Measurements from ENCODE around the gene ZNF559. TPM values are rescaled to one million over a fixed set of nuclear protein-coding genes. Genes with fewer than 3 reads are reported as not detected.

The ZNF559 gene
- total RNA-seq, 2 donors from 2014 or later = 19.4 to 30.3 TPM

GRCh38 chr19:9324584-9324962 lies 594 bp downstream of the ZNF559 start:
- WGBS = 41% methylated on average over 9 of the region's 9 CpGs
- Histone ChIP-seq H3K9me3 (peaks cover 3% of the 10 kb centered on the region), H3K4me1 (replicated peaks) (no peaks in the 10 kb centered on the region), H3K27ac (peak overlapping the region; percentile 78 to 85), H3K36me3 (no peaks in the 10 kb centered on the region), H3K27me3 (replicated peaks; ENCODE audit: insufficient read depth) (no peaks in the 10 kb centered on the region), H3K4me3 (peak overlapping the region; percentile 71 to 81)
- no peak for DNase-seq (ENCODE audit: low spot score)
- intact Hi-C loops (cut with DNase I) = loop anchor here (5.0 to 10.0 kb wide), 2 partner anchors 110 to 468 kb away; partner anchors contain the start of gene ZNF266
- TF ChIP-seq CTCF (IDR thresholded peaks at IDR 0.05) (no peak), POLR2AphosphoS5 (IDR thresholded peaks at IDR 0.05) (no peak), POLR2A (IDR thresholded peaks at IDR 0.05) (no peak)

- Histone ChIP-seq H3K4me1 (replicated peaks) (no peaks in the 10 kb centered on the region), H3K9me3 (peaks cover 3% of the 10 kb centered on the region), H3K36me3 (peaks cover 0 to 10% of the 10 kb centered on the region in 2 donors), H3K27me3 (replicated peaks; ENCODE audit: insufficient read depth) (no peaks in the 10 kb centered on the region), H3K27ac (no peak overlapping the region), H3K4me3 (no peak overlapping the region)
- TF ChIP-seq POLR2A (IDR thresholded peaks at IDR 0.05) (no peak), CTCF (IDR thresholded peaks at IDR 0.05) (no peak), POLR2AphosphoS5 (IDR thresholded peaks at IDR 0.05) (no peak)
- no peak for DNase-seq (ENCODE audit: low spot score)
- intact Hi-C loops (cut with DNase I) = loop anchor here (10.0 kb wide), 1 partner anchor 105 kb away; the partner anchor contains the start of gene ZNF266
Measured at GRCh38 chr19:9329999-9330398, 6.0 kb downstream of the ZNF559 start.

GRCh38 chr19:9342610-9343304 lies 18.8 kb downstream of the ZNF559 start:
- Histone ChIP-seq H3K36me3 (peaks cover 11 to 28% of the 10 kb centered on the region in 2 donors), H3K27me3 (replicated peaks; ENCODE audit: insufficient read depth) (no peaks in the 10 kb centered on the region), H3K4me1 (replicated peaks) (no peaks in the 10 kb centered on the region), H3K27ac (no peak overlapping the region), H3K9me3 (no peaks in the 10 kb centered on the region), H3K4me3 (no peak overlapping the region)
- no peak for TF ChIP-seq CTCF (IDR thresholded peaks at IDR 0.05)
- no peak for TF ChIP-seq POLR2AphosphoS5 (IDR thresholded peaks at IDR 0.05)
- TF ChIP-seq POLR2A (IDR thresholded peaks at IDR 0.05) = no peak
- intact Hi-C loops (cut with DNase I) = no loop called here
- no peak for DNase-seq (ENCODE audit: low spot score)
- WGBS = 99% methylated on average over 6 of the region's 6 CpGs

- Histone ChIP-seq H3K4me1 (replicated peaks) (no peaks in the 10 kb centered on the region), H3K27me3 (replicated peaks; ENCODE audit: insufficient read depth) (no peaks in the 10 kb centered on the region), H3K4me3 (no peak overlapping the region), H3K9me3 (peaks cover 4% of the 10 kb centered on the region), H3K36me3 (peaks cover 11 to 22% of the 10 kb centered on the region in 2 donors), H3K27ac (no peak overlapping the region)
- no peak for TF ChIP-seq POLR2AphosphoS5 (IDR thresholded peaks at IDR 0.05)
- TF ChIP-seq CTCF (IDR thresholded peaks at IDR 0.05) = no peak
- no peak for TF ChIP-seq POLR2A (IDR thresholded peaks at IDR 0.05)
- WGBS = 95% methylated on average over 2 of the region's 2 CpGs
- DNase-seq (ENCODE audit: low spot score) = no peak
- intact Hi-C loops (cut with DNase I) = no loop called here
Measured at GRCh38 chr19:9345005-9345404, 21.0 kb downstream of the ZNF559 start.

GRCh38 chr19:9348253-9348652 lies 24.3 kb downstream of the ZNF559 start:
- no peak for TF ChIP-seq CTCF (IDR thresholded peaks at IDR 0.05)
- TF ChIP-seq POLR2A (IDR thresholded peaks at IDR 0.05) = no peak
- TF ChIP-seq POLR2AphosphoS5 (IDR thresholded peaks at IDR 0.05) = no peak
- WGBS = 98% methylated on average over 3 of the region's 3 CpGs
- DNase-seq (ENCODE audit: low spot score) = no peak
- H3K4me1 ChIP-seq (replicated peaks) = no peaks in the 10 kb centered on the region
- H3K36me3 ChIP-seq = peaks cover 1 to 5% of the 10 kb centered on the region in 2 donors
- H3K9me3 ChIP-seq = peaks cover 4% of the 10 kb centered on the region
- no peak overlapping the region for H3K27ac ChIP-seq
- H3K4me3 ChIP-seq = no peak overlapping the region
- intact Hi-C loops (cut with DNase I) = no loop called here
- H3K27me3 ChIP-seq (replicated peaks; ENCODE audit: insufficient read depth) = no peaks in the 10 kb centered on the region

Measured in prostate gland (tissue), 2 donors.